Hematopoietic multipotent progenitor cell treated with erythropoietin and hydrocortisone succinate and interleukin-3 and kit ligand, for 15 days (in vitro differentiated cells): ENCODE results near the gene CNTF.
"Not testable (repeated sequence)": the region's sequence is repeated elsewhere in the genome, so short reads cannot be mapped to it uniquely, and the experiment has no call there.

Experiments used
- DNase-seq: peaks from one replicate; pipeline ENCODE4 v3.0.0-alpha.2; 2015; ENCODE audit warnings: low spot score

The CNTF gene

GRCh38 chr11:58622344-58622743 lies at the start of gene CNTF:
Gene CNTF (plus strand): TSS chr11:58622665. CDS start chr11:58622753, 88 bp downstream.
- no peak for DNase-seq

- not testable (repeated sequence) for DNase-seq
These were observed 49.6 kb upstream of the CNTF start for GRCh38 chr11:58572906-58573305.

GRCh38 chr11:58573451-58574104 lies 48.9 kb upstream of the CNTF start:
- peak; percentile 29 for DNase-seq

GRCh38 chr11:58574881-58575280 lies 47.6 kb upstream of the CNTF start:
- no peak for DNase-seq

- no peak for DNase-seq
These were observed 47.0 kb upstream of the CNTF start, which contains the start of gene LPXN for GRCh38 chr11:58575377-58576020. Gene LPXN (minus strand): TSS chr11:58575856. CDS start chr11:58575772, 84 bp downstream.

GRCh38 chr11:58576887-58577471 lies 45.5 kb upstream of the CNTF start:
- peak; percentile 54 for DNase-seq

GRCh38 chr11:58577555-58578135 lies 44.8 kb upstream of the CNTF start:
- no peak for DNase-seq

GRCh38 chr11:58578136-58578634 lies 44.3 kb upstream of the CNTF start:
- peak; percentile 98 for DNase-seq

- DNase-seq = peak; percentile 97
These were observed 43.8 kb upstream of the CNTF start, which contains the start of gene ZFP91 for GRCh38 chr11:58578635-58579191. Gene ZFP91 (plus strand): TSS chr11:58579063. CDS start chr11:58579282, 219 bp downstream.

- peak; percentile 89 for DNase-seq
These were observed 43.0 kb upstream of the CNTF start for GRCh38 chr11:58579192-58580129.

GRCh38 chr11:58580311-58580710 lies 42.2 kb upstream of the CNTF start:
- DNase-seq = no peak

- DNase-seq = no peak
These were observed 40.0 kb upstream of the CNTF start for GRCh38 chr11:58582437-58582836.

GRCh38 chr11:58586998-58587397 lies 35.5 kb upstream of the CNTF start:
- DNase-seq = no peak

- DNase-seq = no peak
These were observed 30.8 kb upstream of the CNTF start for GRCh38 chr11:58591659-58592058.

- no peak for DNase-seq
These were observed 29.5 kb upstream of the CNTF start for GRCh38 chr11:58592760-58593472.

GRCh38 chr11:58594826-58595225 lies 27.6 kb upstream of the CNTF start:
- DNase-seq = no peak

GRCh38 chr11:58596621-58597020 lies 25.8 kb upstream of the CNTF start:
- DNase-seq = no peak

- DNase-seq = no peak
These were observed 24.9 kb upstream of the CNTF start for GRCh38 chr11:58597486-58598144.

- DNase-seq = no peak
These were observed 22.0 kb upstream of the CNTF start for GRCh38 chr11:58600510-58600909.
